Spinal cord (tissue), 10 donors: ENCODE measurements around the gene EPSTI1. TPM values are rescaled to one million over a fixed set of nuclear protein-coding genes. Genes with fewer than 3 reads are reported as not detected.
"Not testable (repeated sequence)": the region's sequence is repeated elsewhere in the genome, so short reads cannot be mapped to it uniquely, and the experiment has no call there.

Experiments used
- DNase-seq, 6 donors: peaks; one replicate each; pipeline versions ENCODE4 v3.0.0 to v3.0.0-alpha.2; 2013 to 2015; ENCODE audit warnings: low spot score in 6 of 6, low read depth in 4 of 6
- H3K27ac ChIP-seq: one replicate; pipeline ENCODE4 v1.5.1; 2013; ENCODE audit warnings: low read depth, low read length, control low read depth
- H3K27me3 ChIP-seq: one replicate; pipeline ENCODE4 v1.6.1; 2013; ENCODE audit warnings: low read length; ENCODE audit not compliant: control insufficient read depth, insufficient read depth
- H3K36me3 ChIP-seq: one replicate; pipeline ENCODE4 v1.6.1; 2013; ENCODE audit warnings: low read length; ENCODE audit not compliant: control insufficient read depth, insufficient read depth
- H3K4me1 ChIP-seq: one replicate; pipeline ENCODE4 v1.6.1; 2013; ENCODE audit warnings: low read length; ENCODE audit not compliant: control insufficient read depth, insufficient read depth
- H3K4me3 ChIP-seq: one replicate; pipeline ENCODE4 v1.5.1; 2013; ENCODE audit warnings: low read depth, low read length, control low read depth
- H3K9me3 ChIP-seq: one replicate; pipeline ENCODE4 v1.6.1; 2013; ENCODE audit warnings: low read length; ENCODE audit not compliant: control insufficient read depth, insufficient read depth
- WGBS: methylation state at CpG from one replicate; pipeline ENCODE4 v1.1.5; 2013; ENCODE audit warnings: missing lambda C conversion rate; ENCODE audit not compliant: insufficient coverage; 5-methylcytosine and 5-hydroxymethylcytosine counted together
- polyA plus RNA-seq, 2 donors: library from polyadenylated mRNA; unstranded; fragments of 120-200 nt; gene quantifications; one replicate each; pipeline ENCODE4 v1.2.1, GENCODE V29; 2013; ENCODE audit not compliant: insufficient read length in 2 of 2
- total RNA-seq, 2 donors: library from RNA; depleted of rRNA in 1 of 2; stranded (reverse); fragments of 120-200 nt in 1 of 2; fragments of >200 nt in 1 of 2; gene quantifications; one replicate each; pipeline versions ENCODE4 v1.2.3 to v1.2.4, GENCODE V29; 2013 to 2014
- donor health status: healthy.

EPSTI1 gene
- total and polyA plus RNA-seq, 4 donors, result 3.8 to 16.0 (median 4.5) TPM

- Histone ChIP-seq H3K4me1 (no peaks in the 10 kb centered on the region), H3K27ac (no peak overlapping the region), H3K36me3 (no peaks in the 10 kb centered on the region), H3K4me3 (no peak overlapping the region), H3K27me3 (peaks cover 2% of the 10 kb centered on the region), H3K9me3 (no peaks in the 10 kb centered on the region)
- DNase-seq, result no peak
- WGBS, result 91% methylated on average over 6 of the region's 8 CpGs
Observed at GRCh38 chr13:42873081-42873480, 119.0 kb downstream of the EPSTI1 start.

- no peak for DNase-seq
- no peaks in the 10 kb centered on the region for H3K36me3 ChIP-seq
- peaks cover 2% of the 10 kb centered on the region for H3K4me1 ChIP-seq
- no peaks in the 10 kb centered on the region for H3K27me3 ChIP-seq
- WGBS, result 40% methylated on average over 2 of the region's 4 CpGs
- no peak overlapping the region for H3K4me3 ChIP-seq
- no peak overlapping the region for H3K27ac ChIP-seq
- H3K9me3 ChIP-seq, result no peaks in the 10 kb centered on the region
Observed at GRCh38 chr13:42867232-42867631, 124.8 kb downstream of the EPSTI1 start.

- no peaks in the 10 kb centered on the region for H3K27me3 ChIP-seq
- no peak for DNase-seq
- H3K27ac ChIP-seq, result no peak overlapping the region
- no CpG with 5 or more reads among the region's 2 CpGs for WGBS
- peaks cover 2% of the 10 kb centered on the region for H3K4me1 ChIP-seq
- no peaks in the 10 kb centered on the region for H3K9me3 ChIP-seq
- no peaks in the 10 kb centered on the region for H3K36me3 ChIP-seq
- H3K4me3 ChIP-seq, result no peak overlapping the region
Observed at GRCh38 chr13:42865768-42866102, 126.3 kb downstream of the EPSTI1 start.

GRCh38 chr13:42864952-42865767 is 126.9 kb downstream of the EPSTI1 start:
- no peak for DNase-seq
- Histone ChIP-seq H3K9me3 (no peaks in the 10 kb centered on the region), H3K27ac (no peak overlapping the region), H3K4me1 (peaks cover 2% of the 10 kb centered on the region), H3K4me3 (no peak overlapping the region), H3K27me3 (no peaks in the 10 kb centered on the region), H3K36me3 (no peaks in the 10 kb centered on the region)
- 50% methylated on average over 2 of the region's 10 CpGs for WGBS

GRCh38 chr13:42862370-42862769 is 129.7 kb downstream of the EPSTI1 start:
- not testable (repeated sequence) for H3K36me3 ChIP-seq, DNase-seq, H3K4me3 ChIP-seq, H3K9me3 ChIP-seq, H3K27me3 ChIP-seq, H3K27ac ChIP-seq, H3K4me1 ChIP-seq
- WGBS, result 100% methylated on average over 1 of the region's 2 CpGs

- no peak overlapping the region for H3K4me3 ChIP-seq
- 83% methylated on average over 1 of the region's 4 CpGs for WGBS
- H3K27ac ChIP-seq, result no peak overlapping the region
- H3K27me3 ChIP-seq, result no peaks in the 10 kb centered on the region
- DNase-seq, result no peak
- H3K36me3 ChIP-seq, result no peaks in the 10 kb centered on the region
- no peaks in the 10 kb centered on the region for H3K9me3 ChIP-seq
- peaks cover 2% of the 10 kb centered on the region for H3K4me1 ChIP-seq
Observed at GRCh38 chr13:42860485-42860884, 131.6 kb downstream of the EPSTI1 start.

- Histone ChIP-seq H3K4me1 (no peaks in the 10 kb centered on the region), H3K27me3 (no peaks in the 10 kb centered on the region), H3K4me3 (no peak overlapping the region), H3K27ac (no peak overlapping the region), H3K9me3 (no peaks in the 10 kb centered on the region), H3K36me3 (no peaks in the 10 kb centered on the region)
- no peak for DNase-seq
- WGBS, result no CpG with 5 or more reads among the region's 2 CpGs
Observed at GRCh38 chr13:42859760-42860159, 132.3 kb downstream of the EPSTI1 start.

GRCh38 chr13:42855410-42855809 is 136.6 kb downstream of the EPSTI1 start:
- H3K36me3 ChIP-seq, result no peaks in the 10 kb centered on the region
- no peaks in the 10 kb centered on the region for H3K9me3 ChIP-seq
- no peak overlapping the region for H3K4me3 ChIP-seq
- H3K27ac ChIP-seq, result no peak overlapping the region
- H3K4me1 ChIP-seq, result no peaks in the 10 kb centered on the region
- WGBS, result 69% methylated on average over 5 of the region's 7 CpGs
- no peaks in the 10 kb centered on the region for H3K27me3 ChIP-seq
- peak in 2 of 6 donors; percentile 7 to 48 for DNase-seq

GRCh38 chr13:42852136-42852535 is 139.9 kb downstream of the EPSTI1 start:
- H3K4me3 ChIP-seq, result no peak overlapping the region
- no peaks in the 10 kb centered on the region for H3K9me3 ChIP-seq
- peak in 1 of 6 donors; percentile 52 for DNase-seq
- 100% methylated on average over 1 of the region's 3 CpGs for WGBS
- no peaks in the 10 kb centered on the region for H3K4me1 ChIP-seq
- no peak overlapping the region for H3K27ac ChIP-seq
- no peaks in the 10 kb centered on the region for H3K36me3 ChIP-seq
- H3K27me3 ChIP-seq, result no peaks in the 10 kb centered on the region

GRCh38 chr13:42849200-42849599 is 142.8 kb downstream of the EPSTI1 start:
- H3K27me3 ChIP-seq, result no peaks in the 10 kb centered on the region
- no peak overlapping the region for H3K27ac ChIP-seq
- no peaks in the 10 kb centered on the region for H3K9me3 ChIP-seq
- no peak for DNase-seq
- H3K4me1 ChIP-seq, result no peaks in the 10 kb centered on the region
- H3K4me3 ChIP-seq, result no peak overlapping the region
- H3K36me3 ChIP-seq, result no peaks in the 10 kb centered on the region
- no CpG with 5 or more reads among the region's 2 CpGs for WGBS
